Right forelimb (tissue), 1 donor: Measurements from ENCODE around the gene SHISAL1.
"Not testable (repeated sequence)": the region's sequence is repeated elsewhere in the genome, so short reads cannot be mapped to it uniquely, and the experiment has no call there.

Experiments
- DNase-seq: peaks from one replicate; pipeline ENCODE4 v3.0.0-alpha.2; 2018

The SHISAL1 gene

GRCh38 chr22:44325718-44326490 lies 13.2 kb upstream of the SHISAL1 start:
- DNase-seq, result no peak

- not testable (repeated sequence) for DNase-seq
These were observed 10.5 kb upstream of the SHISAL1 start for GRCh38 chr22:44323140-44323790.

GRCh38 chr22:44319685-44320084 lies 6.9 kb upstream of the SHISAL1 start:
- no peak for DNase-seq

GRCh38 chr22:44318751-44319150 lies 6.0 kb upstream of the SHISAL1 start:
- DNase-seq, result no peak

- DNase-seq, result no peak
These were observed 5.3 kb upstream of the SHISAL1 start for GRCh38 chr22:44317886-44318637.

GRCh38 chr22:44317123-44317444 lies 4.3 kb upstream of the SHISAL1 start:
- DNase-seq, result no peak

GRCh38 chr22:44316393-44317122 lies 3.8 kb upstream of the SHISAL1 start:
- no peak for DNase-seq

- no peak for DNase-seq
These were observed 1.8 kb upstream of the SHISAL1 start for GRCh38 chr22:44314425-44315067.

GRCh38 chr22:44313385-44314006 lies 745 bp upstream of the SHISAL1 start:
- no peak for DNase-seq

- no peak for DNase-seq
These were observed 938 bp downstream of the SHISAL1 start for GRCh38 chr22:44311855-44312170.

- DNase-seq, result no peak
These were observed 1.5 kb downstream of the SHISAL1 start for GRCh38 chr22:44311104-44311854.

GRCh38 chr22:44309647-44310046 lies 3.1 kb downstream of the SHISAL1 start:
- no peak for DNase-seq

- DNase-seq, result no peak
These were observed 3.6 kb downstream of the SHISAL1 start for GRCh38 chr22:44309137-44309536.

- no peak for DNase-seq
These were observed 5.1 kb downstream of the SHISAL1 start for GRCh38 chr22:44307509-44308169.

GRCh38 chr22:44305888-44306287 lies 6.9 kb downstream of the SHISAL1 start:
- no peak for DNase-seq

GRCh38 chr22:44305455-44305854 lies 7.3 kb downstream of the SHISAL1 start:
- DNase-seq, result no peak

GRCh38 chr22:44304911-44305310 lies 7.8 kb downstream of the SHISAL1 start:
- no peak for DNase-seq

GRCh38 chr22:44304354-44304753 lies 8.4 kb downstream of the SHISAL1 start:
- no peak for DNase-seq

- not testable (repeated sequence) for DNase-seq
These were observed 10.4 kb downstream of the SHISAL1 start for GRCh38 chr22:44302363-44302762.

GRCh38 chr22:44301039-44301438 lies 11.7 kb downstream of the SHISAL1 start:
- no peak for DNase-seq

GRCh38 chr22:44299124-44299523 lies 13.6 kb downstream of the SHISAL1 start:
- no peak for DNase-seq
